Neuronal stem cell (in vitro differentiated cells): ENCODE measurements around the gene RAPGEF5.

Experiments
- DNase-seq: peaks from one replicate; pipeline ENCODE4 v3.0.0-alpha.2; 2013; ENCODE audit warnings: low spot score
- H2AFZ ChIP-seq: one replicate; pipeline ENCODE4 v1.6.1; 2013; ENCODE audit warnings: mild to moderate bottlenecking, low read length, inconsistent platforms
- H2AK5ac ChIP-seq: 2 replicates; pipeline ENCODE4 v1.6.1; 2013; ENCODE audit warnings: low read depth, mild to moderate bottlenecking, inconsistent platforms, low read length, moderate library complexity, mixed read lengths
- H2BK120ac ChIP-seq: 2 replicates; pipeline ENCODE4 v1.6.1; 2013; ENCODE audit warnings: low read depth, mild to moderate bottlenecking, inconsistent platforms, low read length, moderate library complexity, mixed read lengths
- H2BK12ac ChIP-seq: one replicate; pipeline ENCODE4 v1.6.1; 2013; ENCODE audit warnings: low read length, inconsistent platforms
- H2BK15ac ChIP-seq: 2 replicates; pipeline ENCODE4 v1.6.1; 2013; ENCODE audit warnings: mild to moderate bottlenecking, low read length, inconsistent platforms, mixed read lengths
- H2BK5ac ChIP-seq: one replicate; pipeline ENCODE4 v1.6.1; 2013; ENCODE audit warnings: inconsistent platforms, mild to moderate bottlenecking, low read length, moderate library complexity
- H3K14ac ChIP-seq: one replicate; pipeline ENCODE4 v1.6.1; 2013; ENCODE audit warnings: low read length, inconsistent platforms
- H3K18ac ChIP-seq: 2 replicates; pipeline ENCODE4 v1.6.1; 2013; ENCODE audit warnings: low read length, inconsistent platforms
- H3K23ac ChIP-seq: 2 replicates; pipeline ENCODE4 v1.6.1; 2013; ENCODE audit warnings: low read depth, mild to moderate bottlenecking, mixed read lengths, low read length, inconsistent platforms; ENCODE audit not compliant: poor library complexity
- H3K27ac ChIP-seq: replicated peaks from 3 replicates; pipeline ENCODE4 v1.5.1; 2013; ENCODE audit warnings: low read length, inconsistent platforms
- H3K27me3 ChIP-seq, 3 experiments: 2 replicates each; pipeline ENCODE4 v1.6.1; 2013; ENCODE audit warnings: low read length in 3 of 3, mild to moderate bottlenecking in 2 of 3, inconsistent platforms in 1 of 3, low read depth in 1 of 3, mixed read lengths in 1 of 3, moderate library complexity in 1 of 3; ENCODE audit not compliant: control insufficient read depth in 3 of 3, insufficient read depth in 3 of 3
- H3K36me3 ChIP-seq, 2 donors: replicated peaks in 1 of 2; 2 replicates each; pipeline ENCODE4 v1.6.1; 2013; ENCODE audit warnings: low read length in 2 of 2; ENCODE audit not compliant: control insufficient read depth in 2 of 2, insufficient read depth in 2 of 2
- H3K4ac ChIP-seq: 2 replicates; pipeline ENCODE4 v1.6.1; 2013; ENCODE audit warnings: inconsistent platforms, mild to moderate bottlenecking, low read length, moderate library complexity
- H3K4me1 ChIP-seq, 2 donors: 1 replicate in 1 of 2; 2 replicates in 1 of 2; pipeline ENCODE4 v1.6.1; 2013; ENCODE audit warnings: low read length in 2 of 2, low read depth in 1 of 2; ENCODE audit not compliant: control insufficient read depth in 2 of 2, insufficient read depth in 1 of 2
- H3K4me2 ChIP-seq: one replicate; pipeline ENCODE4 v1.6.1; 2013; ENCODE audit warnings: mild to moderate bottlenecking, low read length, inconsistent platforms; ENCODE audit not compliant: insufficient read depth, poor library complexity, severe bottlenecking
- H3K4me3 ChIP-seq, 2 donors: 2 replicates each; pipeline ENCODE4 v1.5.1; 2013; ENCODE audit warnings: low read length in 2 of 2, mild to moderate bottlenecking in 2 of 2, inconsistent platforms in 1 of 2, moderate library complexity in 1 of 2
- H3K79me1 ChIP-seq: one replicate; pipeline ENCODE4 v1.6.1; 2013; ENCODE audit warnings: low read depth, mild to moderate bottlenecking, inconsistent platforms, low read length, moderate library complexity
- H3K9ac ChIP-seq: one replicate; pipeline ENCODE4 v1.6.1; 2013; ENCODE audit warnings: mild to moderate bottlenecking, low read depth, low read length, inconsistent platforms; ENCODE audit not compliant: poor library complexity
- H3K9me3 ChIP-seq, 2 donors: replicated peaks in 1 of 2; 2 replicates each; pipeline versions ENCODE3 to v1.6.1; 2013; ENCODE audit warnings: low read length in 2 of 2, mild to moderate bottlenecking in 2 of 2, inconsistent platforms in 1 of 2, low read depth in 1 of 2, mixed read lengths in 1 of 2, moderate library complexity in 1 of 2; ENCODE audit not compliant: control insufficient read depth in 2 of 2, insufficient read depth in 1 of 2
- H4K8ac ChIP-seq: one replicate; pipeline ENCODE4 v1.6.1; 2013; ENCODE audit warnings: low read depth, mild to moderate bottlenecking, inconsistent platforms, low read length, moderate library complexity
- H4K91ac ChIP-seq: one replicate; pipeline ENCODE4 v1.6.1; 2013; ENCODE audit warnings: low read length, low read depth, mild to moderate bottlenecking, inconsistent platforms; ENCODE audit not compliant: poor library complexity
- WGBS, 2 donors: extraction: QIAGEN DNeasy Blood & Tissue Kit; methylation state at CpG; one replicate each; pipeline ENCODE4 v1.1.7; 2013; ENCODE audit warnings: missing lambda C conversion rate in 2 of 2, mixed read lengths in 1 of 2; ENCODE audit not compliant: insufficient read length in 2 of 2, insufficient replicate concordance in 1 of 2; ENCODE audit errors: extremely low coverage in 2 of 2; 5-methylcytosine and 5-hydroxymethylcytosine counted together

RAPGEF5 gene

GRCh38 chr7:22292531-22292930, 64.4 kb downstream of the RAPGEF5 start:
- no CpG with 5 or more reads among the region's 3 CpGs for WGBS, 2 donors
- H3K23ac ChIP-seq = no peak overlapping the region
- no peak overlapping the region for H3K4ac ChIP-seq
- DNase-seq = no peak
- H2AFZ ChIP-seq = peak overlapping the region; percentile 67
- no peak overlapping the region for H2BK5ac ChIP-seq
- H2BK15ac ChIP-seq = no peak overlapping the region
- no peak overlapping the region for H3K9ac ChIP-seq
- no peaks in the 10 kb centered on the region for H3K79me1 ChIP-seq
- no peak overlapping the region for H2BK12ac ChIP-seq
- no peak overlapping the region for H2BK120ac ChIP-seq
- H3K18ac ChIP-seq = no peak overlapping the region
- no peak overlapping the region for H3K4me2 ChIP-seq
- H3K4me3 ChIP-seq = no peak overlapping the region
- no peaks in the 10 kb centered on the region for H3K36me3 ChIP-seq
- H4K91ac ChIP-seq = no peak overlapping the region
- H3K9me3 ChIP-seq = no peaks in the 10 kb centered on the region
- H3K14ac ChIP-seq = no peak overlapping the region
- H3K27ac ChIP-seq = no peak overlapping the region
- H3K27me3 ChIP-seq = no peaks in the 10 kb centered on the region
- H2AK5ac ChIP-seq = no peak overlapping the region
- H3K4me1 ChIP-seq = peaks cover 15 to 19% of the 10 kb centered on the region in 2 donors
- no peak overlapping the region for H4K8ac ChIP-seq

DNA sequence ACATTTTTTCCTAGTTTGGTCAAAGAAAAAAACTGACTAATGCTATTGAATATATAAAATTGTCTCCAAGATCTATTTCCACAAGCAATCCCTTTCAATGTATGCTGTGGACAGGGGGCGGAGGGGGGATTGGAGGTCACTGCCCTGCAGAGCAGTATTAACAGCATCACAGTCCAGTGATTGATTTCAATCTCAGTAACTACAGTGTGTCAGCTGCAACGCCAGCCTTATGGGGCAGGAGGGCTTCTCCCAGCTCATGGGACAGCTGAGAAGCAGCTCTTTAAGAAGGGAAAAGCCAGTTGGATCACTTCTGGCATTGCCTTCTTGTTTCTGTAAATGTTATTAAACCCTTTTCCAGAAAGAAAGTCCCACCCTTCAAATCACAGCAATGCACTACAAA, 65.0 kb downstream of the RAPGEF5 start:
- Histone ChIP-seq H3K79me1 (no peaks in the 10 kb centered on the region), H3K14ac (no peak overlapping the region), H2BK120ac (no peak overlapping the region), H3K4me3 (no peak overlapping the region), H4K91ac (no peak overlapping the region), H2BK15ac (no peak overlapping the region), H3K18ac (no peak overlapping the region), H2BK5ac (no peak overlapping the region), H3K4ac (no peak overlapping the region), H2AK5ac (no peak overlapping the region), H2BK12ac (no peak overlapping the region), H3K27me3 (no peaks in the 10 kb centered on the region), H3K9me3 (no peaks in the 10 kb centered on the region), H3K23ac (no peak overlapping the region), H4K8ac (no peak overlapping the region), H3K27ac (no peak overlapping the region), H3K4me1 (peaks cover 15 to 19% of the 10 kb centered on the region in 2 donors), H3K4me2 (no peak overlapping the region), H2AFZ (peak overlapping the region; percentile 67), H3K36me3 (no peaks in the 10 kb centered on the region), H3K9ac (no peak overlapping the region)
- no CpG with 5 or more reads among the region's 2 CpGs for WGBS, 2 donors
- DNase-seq = no peak

- Histone ChIP-seq H4K8ac (no peak overlapping the region), H2BK15ac (no peak overlapping the region), H3K4me3 (no peak overlapping the region), H2BK12ac (no peak overlapping the region), H3K27ac (no peak overlapping the region), H3K27me3 (no peaks in the 10 kb centered on the region), H3K4ac (no peak overlapping the region), H3K14ac (no peak overlapping the region), H3K9ac (no peak overlapping the region), H3K23ac (no peak overlapping the region), H3K4me1 (peaks cover 11 to 13% of the 10 kb centered on the region in 2 donors), H2AK5ac (no peak overlapping the region), H2AFZ (no peak overlapping the region), H3K9me3 (no peaks in the 10 kb centered on the region), H3K79me1 (no peaks in the 10 kb centered on the region), H4K91ac (no peak overlapping the region), H2BK5ac (no peak overlapping the region), H3K4me2 (no peak overlapping the region), H3K36me3 (no peaks in the 10 kb centered on the region), H3K18ac (no peak overlapping the region), H2BK120ac (no peak overlapping the region)
- WGBS, 2 donors = no CpG with 5 or more reads among the region's 6 CpGs
- no peak for DNase-seq
Observed at GRCh38 chr7:22288202-22288601, 68.8 kb downstream of the RAPGEF5 start.

DNA sequence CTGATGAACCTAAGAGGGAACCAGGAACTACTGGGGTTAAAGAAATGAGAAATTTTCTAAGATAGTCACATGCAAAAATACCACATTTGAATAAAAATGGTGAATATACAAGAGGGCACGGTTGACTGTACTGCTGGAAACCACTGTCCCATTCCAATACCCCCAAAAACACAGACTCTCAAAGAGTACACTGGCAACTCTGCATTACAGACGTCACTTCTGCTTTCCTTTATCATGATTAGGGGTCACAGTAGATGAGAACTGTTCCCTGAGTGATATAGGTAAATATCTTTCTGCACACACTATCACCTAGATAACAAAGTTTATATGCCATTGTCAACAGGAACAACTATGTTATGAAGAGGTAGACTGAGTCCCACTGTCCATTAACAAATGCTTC, 69.5 kb downstream of the RAPGEF5 start:
- no peak for DNase-seq
- Histone ChIP-seq H4K8ac (no peak overlapping the region), H3K4me2 (no peak overlapping the region), H2BK15ac (no peak overlapping the region), H3K4me3 (no peak overlapping the region), H2BK120ac (no peak overlapping the region), H3K79me1 (no peaks in the 10 kb centered on the region), H3K36me3 (no peaks in the 10 kb centered on the region), H3K9me3 (no peaks in the 10 kb centered on the region), H2BK5ac (no peak overlapping the region), H3K27me3 (no peaks in the 10 kb centered on the region), H2BK12ac (no peak overlapping the region), H2AFZ (no peak overlapping the region), H3K23ac (no peak overlapping the region), H3K9ac (no peak overlapping the region), H3K4me1 (peaks cover 4 to 6% of the 10 kb centered on the region in 2 donors), H3K27ac (no peak overlapping the region), H3K14ac (no peak overlapping the region), H3K4ac (no peak overlapping the region), H2AK5ac (no peak overlapping the region), H3K18ac (no peak overlapping the region), H4K91ac (no peak overlapping the region)
- no CpG with 5 or more reads among the region's 2 CpGs for WGBS, 2 donors
